NCI-H2227 (cell line): Measurements from ENCODE around the gene FCRLA.

Experiments
- DNase-seq: peaks from one replicate; lab custom pipeline; 2025; ENCODE audit not compliant: unreplicated experiment; lab: John Stamatoyannopoulos, UW

FCRLA gene

DNA sequence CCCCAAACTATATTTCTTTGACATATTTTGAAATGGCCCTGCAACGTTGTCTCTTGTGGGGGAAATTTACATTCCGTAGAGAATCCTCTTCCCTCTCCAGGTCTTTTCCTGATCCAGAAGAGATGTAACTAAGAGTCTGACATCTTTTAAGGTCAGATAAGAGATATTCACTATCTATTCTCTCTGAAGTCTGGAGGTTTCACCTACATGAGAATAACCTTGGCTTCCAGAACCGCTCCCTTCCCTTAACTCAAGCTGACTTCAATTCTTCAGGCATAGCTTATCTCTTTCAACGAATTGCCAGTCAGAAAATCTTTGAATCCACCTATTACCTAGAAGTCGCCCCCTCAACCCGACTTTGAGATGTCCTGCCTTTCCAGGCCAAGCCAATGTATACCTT is 24.2 kb downstream of the FCRLA start:
- DNase-seq: no peak

DNA sequence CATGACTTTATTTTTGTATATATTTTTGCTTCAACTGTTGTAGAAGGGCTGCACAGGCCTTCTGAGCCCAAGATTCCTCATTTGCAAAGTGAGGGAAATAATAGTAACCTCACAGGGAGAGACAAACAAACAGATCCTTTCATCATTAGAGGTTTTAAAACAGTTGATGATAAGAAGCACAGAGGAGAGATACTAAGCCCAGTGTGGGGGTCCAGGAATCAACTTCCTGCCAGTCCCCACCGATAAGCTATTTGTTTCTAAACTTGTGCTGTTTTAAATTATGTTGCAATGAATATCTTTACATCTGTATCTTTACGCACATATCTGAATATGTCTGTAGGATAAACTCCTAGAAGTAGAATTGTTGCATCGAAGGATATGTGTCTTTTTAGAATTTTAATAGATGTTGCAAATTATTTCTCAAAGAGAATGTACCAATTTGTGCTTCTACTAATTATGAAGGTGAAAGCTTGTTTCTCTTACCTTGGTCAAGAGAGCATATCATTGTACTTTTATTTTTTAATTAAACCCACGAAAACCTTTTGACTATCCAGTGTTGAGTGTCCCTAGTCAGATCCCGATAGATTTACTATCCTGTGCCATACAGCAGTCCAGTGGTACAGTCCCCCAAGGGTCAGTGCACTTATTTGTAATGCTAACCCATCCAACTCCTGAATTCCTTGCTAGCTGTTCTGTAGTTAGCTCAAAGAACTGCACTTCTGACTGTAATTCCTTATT is 25.1 kb downstream of the FCRLA start:
- no peak for DNase-seq

DNA sequence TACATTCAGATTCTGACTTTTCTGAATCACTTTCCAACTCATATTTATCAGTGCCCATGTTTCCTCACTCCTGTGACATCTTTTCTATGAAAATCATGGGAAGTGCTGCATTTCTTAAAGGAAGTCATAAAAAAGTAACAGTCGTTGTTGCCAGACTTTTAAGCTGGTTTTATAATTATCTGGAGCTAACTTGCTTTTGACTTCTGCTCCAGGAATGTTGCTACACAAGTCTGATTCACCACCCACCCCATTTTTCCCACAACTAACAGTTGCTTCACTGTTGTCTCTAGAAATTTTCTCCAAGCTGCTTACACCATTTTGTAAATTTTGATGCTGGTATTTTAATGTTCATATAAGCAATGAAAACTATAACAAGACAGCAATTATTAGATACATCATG is 26.5 kb downstream of the FCRLA start:
- DNase-seq: no peak

DNA sequence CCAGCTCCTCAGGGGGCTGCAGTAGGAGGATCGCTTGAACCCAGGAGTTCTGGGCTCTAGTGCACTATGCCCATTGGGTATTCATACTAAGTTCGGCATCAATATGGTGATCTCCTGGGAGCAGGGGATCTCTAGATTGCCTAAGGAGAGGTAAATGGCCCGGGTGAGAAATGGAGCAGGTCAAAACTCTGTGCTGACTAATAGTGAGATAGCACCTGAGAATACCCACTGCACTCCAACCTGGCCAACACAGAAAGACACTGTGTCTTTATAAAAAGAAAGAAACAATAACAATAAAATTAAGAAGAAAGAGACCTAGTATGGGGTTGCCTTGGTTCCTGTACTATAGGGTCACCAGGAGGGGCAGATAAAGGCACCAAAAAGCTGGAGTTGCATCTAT is 28.8 kb downstream of the FCRLA start:
- no peak for DNase-seq

DNA sequence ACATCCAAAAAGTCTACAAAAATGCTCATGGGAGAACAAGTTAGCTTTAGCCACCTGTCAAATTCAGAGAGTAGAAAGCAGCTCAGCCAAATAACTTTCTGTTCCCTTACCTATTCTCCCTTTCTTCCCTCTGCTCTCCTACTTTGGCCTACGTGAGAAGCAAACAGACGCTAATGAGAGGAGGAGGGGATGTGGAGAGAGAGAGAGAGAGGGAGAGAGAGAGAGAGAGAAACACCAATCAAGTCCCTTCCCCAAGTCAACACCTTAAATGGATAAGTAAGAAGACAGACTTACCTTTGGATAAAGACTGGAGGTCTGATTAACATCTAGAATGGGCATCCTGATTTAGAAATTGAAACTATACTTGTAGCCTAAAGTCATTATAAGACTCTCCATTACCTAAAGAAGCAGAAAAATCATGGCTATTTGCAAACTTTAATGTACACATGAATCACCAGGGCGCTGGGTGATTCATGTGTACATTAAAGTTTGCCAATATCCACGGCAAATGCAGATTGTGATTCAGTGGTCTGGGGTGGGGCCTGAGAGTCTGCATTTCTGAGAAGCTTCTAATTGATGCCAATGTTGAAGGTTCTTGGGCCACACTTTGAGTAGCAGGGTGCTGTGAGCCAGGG is 29.4 kb downstream of the FCRLA start:
- no peak for DNase-seq

DNA sequence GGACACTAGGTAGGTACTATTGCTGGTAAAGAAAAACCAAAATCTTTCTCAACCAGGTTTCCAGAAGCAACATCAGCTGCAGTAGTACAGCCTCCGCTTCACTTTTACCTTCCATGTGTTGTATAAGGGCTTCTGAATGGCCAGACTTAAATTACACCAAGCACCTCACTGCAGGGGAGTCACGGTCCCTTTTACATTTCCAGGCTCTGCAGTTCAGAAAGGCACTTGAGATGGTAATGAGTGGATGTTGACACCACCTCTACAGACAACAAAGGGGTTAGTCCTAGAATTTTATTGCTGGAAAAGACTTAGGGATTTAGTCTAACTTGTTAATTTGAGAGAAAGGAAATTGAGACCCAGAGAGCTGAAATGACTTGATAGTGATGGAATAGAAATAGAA is 30.6 kb downstream of the FCRLA start:
- peak; percentile 25 for DNase-seq

DNA sequence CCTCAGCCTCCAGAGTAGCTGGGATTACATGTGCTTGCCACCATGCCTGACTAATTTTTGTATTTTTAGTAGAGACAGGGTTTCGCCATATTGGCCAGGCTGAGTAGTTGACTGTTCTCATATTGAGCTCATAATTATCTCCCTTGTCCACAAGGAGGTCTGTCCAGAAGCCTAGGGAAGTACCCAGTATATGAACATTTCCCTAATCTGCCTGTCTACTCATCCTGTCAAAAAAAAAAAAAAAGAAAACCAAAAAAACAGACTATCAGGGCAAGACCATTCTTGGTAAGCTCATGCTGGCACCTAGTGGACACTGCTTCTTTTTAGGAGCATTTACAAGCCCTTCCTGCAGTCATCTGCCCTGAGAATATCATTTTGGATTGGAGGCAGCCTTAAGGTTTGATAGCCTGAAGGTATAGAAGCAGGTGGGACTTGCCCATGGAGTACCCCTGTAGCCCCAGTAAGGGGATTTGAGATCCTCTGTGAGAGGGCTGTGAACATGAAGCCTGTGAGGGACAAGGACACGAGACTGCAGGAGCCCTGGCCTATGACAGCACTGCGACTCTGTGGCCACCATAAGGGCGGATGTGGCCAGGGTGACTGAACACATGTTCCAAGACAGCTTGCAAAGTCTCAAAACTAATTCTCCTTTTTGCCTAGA is 31.7 kb downstream of the FCRLA start:
- DNase-seq: peak; percentile 50

DNA sequence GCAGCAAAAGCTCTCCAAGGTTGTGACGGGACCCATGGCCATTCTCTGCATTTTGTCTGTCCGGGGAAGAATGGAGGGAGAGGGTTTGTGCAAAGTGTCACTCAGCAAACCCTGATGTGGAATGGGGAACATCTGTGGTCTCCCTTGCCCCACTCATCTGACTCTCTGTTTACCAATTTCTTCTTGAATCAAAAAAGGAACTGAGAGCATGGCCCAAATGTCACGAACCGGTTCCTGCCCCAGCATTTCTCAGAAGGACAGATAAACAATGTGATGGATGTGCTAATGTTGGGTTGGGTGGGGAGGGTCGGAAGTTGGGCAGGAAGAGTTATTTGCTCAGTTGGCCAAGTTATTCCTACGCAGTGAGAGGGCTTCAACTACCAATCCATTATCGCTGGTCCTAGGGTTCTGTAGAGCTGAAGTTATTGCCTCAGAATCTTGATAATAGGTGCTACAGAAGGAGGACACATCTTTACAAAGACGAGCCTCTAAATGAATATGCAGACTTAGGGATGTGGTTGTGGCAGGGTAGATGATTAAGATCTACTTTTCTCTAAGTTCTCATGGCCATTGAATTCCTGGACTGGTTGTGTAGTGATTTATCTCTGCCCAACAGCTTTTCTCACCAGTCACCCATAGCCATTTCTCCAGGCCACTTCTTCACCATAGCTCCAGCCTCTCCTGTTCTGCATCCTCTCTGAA is 33.0 kb downstream of the FCRLA start:
- DNase-seq: no peak

DNA sequence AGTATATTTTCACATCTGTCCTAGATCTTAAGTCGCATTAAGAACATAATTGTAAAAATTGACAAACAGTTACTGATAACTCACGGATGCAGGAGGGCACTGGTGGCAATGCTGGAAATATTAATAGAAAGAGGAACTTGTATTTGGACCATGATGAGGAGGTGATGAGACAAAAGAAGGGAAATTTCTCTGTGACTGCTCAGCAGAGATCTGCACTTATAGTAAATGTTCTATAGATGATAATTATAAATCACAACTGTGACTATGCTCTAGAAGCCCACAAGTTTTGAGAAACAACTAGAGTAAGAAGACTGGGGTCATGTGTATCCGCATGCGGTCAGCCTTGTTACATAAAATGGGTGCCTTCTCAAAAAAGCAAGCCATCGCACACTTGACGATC is 33.9 kb downstream of the FCRLA start:
- no peak for DNase-seq

DNA sequence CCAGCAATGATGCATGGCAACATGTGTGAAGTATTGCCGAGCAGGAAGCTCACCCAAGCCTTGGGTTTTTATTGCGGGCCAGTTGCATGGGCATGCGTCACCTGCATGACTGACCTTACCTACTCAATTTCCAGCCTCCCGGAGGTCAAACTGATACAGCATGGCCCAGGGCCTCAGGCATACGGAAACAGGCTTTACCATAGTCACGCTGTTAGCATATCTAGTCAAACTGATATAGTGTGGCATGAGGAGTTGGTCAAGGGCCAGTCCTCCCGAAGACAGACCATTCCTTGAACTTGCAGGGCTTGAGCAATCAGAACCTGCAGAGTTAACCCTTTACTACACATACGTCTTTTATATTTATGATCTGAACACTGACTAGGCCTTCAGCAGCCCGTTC is 36.2 kb downstream of the FCRLA start:
- DNase-seq: no peak

DNA sequence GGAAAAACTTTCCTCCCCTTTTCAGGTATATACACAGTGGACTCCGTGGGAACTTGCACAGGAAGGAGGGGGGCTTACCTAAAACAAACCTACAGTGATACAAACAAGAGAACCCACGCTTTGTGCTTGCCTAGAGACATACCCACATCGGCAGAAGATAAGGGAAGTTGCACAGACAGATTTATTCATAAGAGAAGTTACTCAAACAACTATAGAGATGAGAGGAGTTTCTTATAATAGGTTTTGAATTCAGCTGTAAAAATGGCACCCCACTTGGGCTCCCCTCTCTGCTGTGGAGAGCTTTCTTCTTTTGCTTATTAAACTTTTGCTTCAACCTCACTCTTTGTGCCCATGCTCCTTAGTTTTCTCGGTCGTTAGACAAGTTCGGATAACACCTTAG is 40.8 kb downstream of the FCRLA start:
- DNase-seq: no peak

DNA sequence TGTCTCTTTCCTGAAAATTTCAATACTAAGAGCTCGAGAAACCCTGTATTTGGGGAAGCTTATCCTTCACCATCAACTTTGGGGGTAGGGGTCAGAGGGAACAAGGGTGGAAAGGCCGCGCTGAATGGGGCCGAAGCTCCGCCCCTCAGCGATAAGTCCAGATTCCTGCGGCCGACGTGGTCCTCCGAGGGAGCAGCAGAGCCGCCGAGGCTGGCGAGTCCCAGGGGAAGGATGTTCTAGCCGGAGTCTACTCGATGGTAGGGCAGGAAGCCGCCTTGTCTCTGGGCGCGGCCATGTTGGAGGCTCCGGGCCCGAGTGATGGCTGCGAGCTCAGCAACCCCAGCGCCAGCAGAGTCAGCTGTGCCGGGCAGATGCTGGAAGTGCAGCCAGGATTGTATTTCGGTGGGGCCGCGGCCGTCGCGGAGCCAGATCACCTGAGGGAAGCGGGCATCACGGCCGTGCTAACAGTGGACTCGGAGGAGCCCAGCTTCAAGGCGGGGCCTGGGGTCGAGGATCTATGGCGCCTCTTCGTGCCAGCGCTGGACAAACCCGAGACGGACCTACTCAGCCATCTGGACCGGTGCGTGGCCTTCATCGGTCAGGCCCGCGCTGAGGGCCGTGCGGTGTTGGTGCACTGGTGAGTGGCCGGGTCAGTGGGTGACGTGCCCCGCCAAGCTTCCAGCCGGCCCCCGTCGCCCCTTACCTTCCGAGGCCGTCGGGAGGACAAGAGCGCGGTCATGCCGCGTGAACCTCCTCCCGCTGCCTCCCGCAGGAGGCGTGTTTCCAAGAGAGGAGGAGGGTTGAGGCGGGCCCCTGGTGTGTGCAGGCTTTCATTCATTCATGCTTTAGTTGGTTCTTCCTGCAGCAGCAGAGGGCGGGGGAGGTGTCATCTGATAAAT is 42.7 kb downstream of the FCRLA start, which contains the start of gene DUSP12:
Gene DUSP12 (plus strand): TSS at position 278 of the 899 bp plus-strand sequence. CDS start 16 bp downstream, at position 294.
- DNase-seq: peak; percentile 97

DNA sequence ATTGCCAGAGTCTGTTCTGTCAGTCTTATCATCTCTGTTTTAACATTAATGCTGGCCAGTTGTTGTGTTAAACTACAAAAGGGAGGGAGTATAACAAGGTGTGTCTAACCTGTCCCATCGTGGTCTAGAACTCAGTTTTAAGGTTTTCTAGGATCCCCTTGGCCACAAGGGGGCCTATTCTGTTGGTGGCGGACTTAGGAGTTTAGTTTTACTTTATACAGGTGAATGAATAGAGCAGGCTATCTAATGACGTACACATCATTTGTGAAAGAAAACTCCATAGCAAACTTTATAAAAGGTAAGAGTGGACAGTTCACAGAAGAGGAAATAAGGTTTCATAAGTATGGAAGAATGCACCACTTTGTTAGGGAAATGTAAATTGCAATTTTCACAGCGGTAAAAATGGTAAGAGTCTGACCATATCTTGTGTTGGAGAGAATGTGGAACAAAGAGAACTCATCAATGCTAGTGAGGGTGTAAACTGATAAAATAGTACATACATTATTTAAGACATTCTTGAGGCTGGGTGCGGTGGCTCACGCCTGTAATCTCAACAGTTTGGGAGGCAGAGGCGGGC is 56.6 kb downstream of the FCRLA start:
- peak; percentile 53 for DNase-seq
